Osteocyte (in vitro differentiated cells): ENCODE results near the gene CORO2A. TPM values are rescaled to one million over a fixed set of nuclear protein-coding genes. Genes with fewer than 3 reads are reported as not detected.
"Not testable (repeated sequence)": the region's sequence is repeated elsewhere in the genome, so short reads cannot be mapped to it uniquely, and the experiment has no call there.

Experiments
- DNase-seq: peaks from one replicate; pipeline ENCODE4 v3.0.0; 2021; ENCODE audit warnings: mixed read lengths; ENCODE audit not compliant: unreplicated experiment; ENCODE audit errors: extremely low spot score
- H3K27ac Mint-ChIP-seq: one replicate; pipeline ENCODE4 v1.8.0; 2021; ENCODE audit warnings: mild to moderate bottlenecking, mixed read lengths; ENCODE audit not compliant: unreplicated experiment
- H3K27me3 Mint-ChIP-seq: one replicate; pipeline ENCODE4 v1.8.0; 2021; ENCODE audit warnings: mixed read lengths; ENCODE audit not compliant: unreplicated experiment
- H3K36me3 Mint-ChIP-seq: one replicate; pipeline ENCODE4 v1.8.0; 2021; ENCODE audit warnings: mixed read lengths; ENCODE audit not compliant: unreplicated experiment
- H3K4me1 Mint-ChIP-seq: one replicate; pipeline ENCODE4 v1.8.0; 2021; ENCODE audit warnings: mixed read lengths; ENCODE audit not compliant: unreplicated experiment
- H3K4me3 Mint-ChIP-seq: one replicate; pipeline ENCODE4 v1.8.0; 2021; ENCODE audit warnings: mild to moderate bottlenecking, moderate library complexity, mixed read lengths; ENCODE audit not compliant: unreplicated experiment
- H3K9me3 Mint-ChIP-seq: one replicate; pipeline ENCODE4 v1.8.0; 2021; ENCODE audit warnings: mixed read lengths; ENCODE audit not compliant: unreplicated experiment
- CTCF ChIP-seq: fragments of 200-600 bp; sonication (generic); IDR thresholded peaks from 2 replicates; pipeline ENCODE4 v1.5.0; 2021; ENCODE audit warnings: antibody characterized with exemption, mild to moderate bottlenecking, moderate library complexity
- total RNA-seq: library from RNA; stranded (reverse); gene quantifications from 2 replicates; pipeline ENCODE4 v1.2.1, GENCODE V29; 2021

Gene CORO2A
- total RNA-seq, 1 donor from 2014 or later, result 1.8 TPM

- Mint-ChIP-seq H3K9me3 (no peaks in the 10 kb centered on the region), H3K36me3 (no peaks in the 10 kb centered on the region), H3K27me3 (no peaks in the 10 kb centered on the region), H3K4me3 (no peak overlapping the region), H3K4me1 (no peaks in the 10 kb centered on the region), H3K27ac (no peak overlapping the region)
- DNase-seq, result no peak
- no peak for TF ChIP-seq CTCF
Observed at GRCh38 chr9:98178874-98179850, 13.3 kb downstream of the CORO2A start.

GRCh38 chr9:98176391-98177259 lies 15.8 kb downstream of the CORO2A start:
- H3K27ac Mint-ChIP-seq, result no peak overlapping the region
- H3K4me3 Mint-ChIP-seq, result no peak overlapping the region
- no peaks in the 10 kb centered on the region for H3K36me3 Mint-ChIP-seq
- peaks cover 10% of the 10 kb centered on the region for H3K4me1 Mint-ChIP-seq
- no peak for DNase-seq
- H3K9me3 Mint-ChIP-seq, result no peaks in the 10 kb centered on the region
- no peak for TF ChIP-seq CTCF
- H3K27me3 Mint-ChIP-seq, result no peaks in the 10 kb centered on the region

- Mint-ChIP-seq H3K27ac (no peak overlapping the region), H3K4me1 (peaks cover 14% of the 10 kb centered on the region), H3K9me3 (no peaks in the 10 kb centered on the region), H3K36me3 (no peaks in the 10 kb centered on the region), H3K27me3 (no peaks in the 10 kb centered on the region), H3K4me3 (no peak overlapping the region)
- DNase-seq, result no peak
- no peak for TF ChIP-seq CTCF
Observed at GRCh38 chr9:98175762-98176161, 16.7 kb downstream of the CORO2A start.

GRCh38 chr9:98175028-98175569 lies 17.3 kb downstream of the CORO2A start:
- no peaks in the 10 kb centered on the region for H3K27me3 Mint-ChIP-seq
- H3K9me3 Mint-ChIP-seq, result no peaks in the 10 kb centered on the region
- no peaks in the 10 kb centered on the region for H3K36me3 Mint-ChIP-seq
- H3K4me1 Mint-ChIP-seq, result peaks cover 15% of the 10 kb centered on the region
- no peak for TF ChIP-seq CTCF
- H3K4me3 Mint-ChIP-seq, result no peak overlapping the region
- H3K27ac Mint-ChIP-seq, result no peak overlapping the region
- no peak for DNase-seq

GRCh38 chr9:98174502-98174918 lies 17.9 kb downstream of the CORO2A start:
- DNase-seq, H3K9me3 Mint-ChIP-seq, H3K4me3 Mint-ChIP-seq, H3K36me3 Mint-ChIP-seq, H3K27me3 Mint-ChIP-seq, H3K27ac Mint-ChIP-seq: not testable (repeated sequence)
- peaks cover 17% of the 10 kb centered on the region for H3K4me1 Mint-ChIP-seq
